Putamen (tissue), 1 donor: Measurements from ENCODE around the gene LAPTM5.
"Not testable (repeated sequence)": the region's sequence is repeated elsewhere in the genome, so short reads cannot be mapped to it uniquely, and the experiment has no call there.

Source experiments
- DNase-seq: peaks from one replicate; pipeline ENCODE4 v3.0.0-alpha.2; 2016; ENCODE audit warnings: low spot score

The LAPTM5 gene

GRCh38 chr1:30694280-30695175 is 63.0 kb downstream of the LAPTM5 start:
- no peak for DNase-seq

DNA sequence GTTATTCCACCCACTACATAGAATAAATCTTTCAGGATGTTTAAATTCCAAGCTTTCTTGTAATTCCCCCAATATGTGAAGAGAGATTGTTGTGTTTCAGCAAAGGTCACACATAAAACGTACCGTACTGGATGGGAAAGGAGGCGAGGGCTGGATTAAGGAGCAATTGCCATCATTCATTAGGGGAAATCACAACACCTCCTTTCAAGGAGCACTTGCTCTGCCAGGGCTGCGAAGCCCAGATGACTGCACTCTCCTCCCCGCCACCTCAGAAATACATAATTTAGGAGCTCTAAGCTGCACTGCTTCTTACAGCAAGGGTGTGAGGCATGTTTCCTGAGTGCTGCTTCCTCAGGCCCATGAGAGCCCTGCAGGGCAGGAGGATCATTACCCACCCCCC is 63.8 kb downstream of the LAPTM5 start:
- DNase-seq, result no peak

- no peak for DNase-seq
These were observed 64.2 kb downstream of the LAPTM5 start for GRCh38 chr1:30693366-30693765.

GRCh38 chr1:30692948-30693301 is 64.6 kb downstream of the LAPTM5 start:
- no peak for DNase-seq

DNA sequence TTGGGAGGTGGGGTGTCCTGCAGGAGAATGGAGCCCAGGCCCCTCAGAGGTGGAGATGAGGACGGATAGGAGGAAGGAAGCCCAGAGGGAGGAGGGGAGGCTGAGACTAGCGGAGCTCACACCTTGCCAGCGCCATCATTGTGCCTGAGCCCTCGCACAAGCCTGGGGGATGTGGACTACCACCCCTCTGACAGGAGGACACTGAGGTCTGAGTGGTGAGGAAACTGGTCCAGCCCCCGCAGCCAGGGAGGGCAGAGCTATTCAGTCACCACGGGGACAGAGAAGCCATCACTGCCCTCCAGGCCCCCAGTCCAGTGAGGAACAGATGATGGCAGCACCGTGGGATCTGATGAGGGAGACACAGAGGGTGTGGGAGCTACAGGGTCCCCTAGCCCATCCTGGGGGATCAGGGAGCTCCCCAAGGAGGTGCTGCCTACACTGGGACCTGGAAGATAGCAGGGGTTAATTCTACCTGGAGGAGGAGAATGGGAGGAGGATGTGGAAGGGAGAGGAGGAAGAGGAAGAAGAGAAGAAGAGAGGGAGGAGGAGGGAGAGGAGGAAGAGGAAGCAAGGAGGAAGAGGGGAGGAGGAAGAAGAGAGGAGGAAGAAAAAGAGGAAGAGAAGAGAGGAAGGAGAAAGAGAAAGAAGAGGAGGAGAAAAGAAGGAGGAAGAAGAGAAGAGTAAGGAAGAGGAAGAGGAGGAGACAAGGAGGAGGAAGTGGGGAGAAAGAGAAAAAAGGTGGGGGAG is 65.2 kb downstream of the LAPTM5 start:
- DNase-seq, result no peak

DNA sequence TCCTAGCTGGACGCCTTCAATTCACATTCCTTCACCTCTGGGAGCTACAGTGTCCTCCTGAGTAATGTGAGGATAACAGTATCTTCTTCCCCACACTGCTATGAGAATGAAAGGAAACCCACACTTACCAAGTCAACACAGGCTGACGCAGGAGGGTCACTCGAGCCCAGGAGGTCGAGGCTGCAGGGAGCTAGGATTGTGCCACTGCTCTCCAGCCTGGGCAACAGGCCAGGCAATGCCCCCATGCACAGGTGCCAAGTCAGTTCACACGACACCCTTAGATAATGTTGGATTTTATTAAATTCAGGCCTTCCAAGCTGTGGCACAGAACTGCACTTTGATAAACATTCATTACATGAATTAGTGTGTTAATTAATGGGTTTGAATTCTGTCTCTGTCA is 66.1 kb downstream of the LAPTM5 start:
- no peak for DNase-seq

DNA sequence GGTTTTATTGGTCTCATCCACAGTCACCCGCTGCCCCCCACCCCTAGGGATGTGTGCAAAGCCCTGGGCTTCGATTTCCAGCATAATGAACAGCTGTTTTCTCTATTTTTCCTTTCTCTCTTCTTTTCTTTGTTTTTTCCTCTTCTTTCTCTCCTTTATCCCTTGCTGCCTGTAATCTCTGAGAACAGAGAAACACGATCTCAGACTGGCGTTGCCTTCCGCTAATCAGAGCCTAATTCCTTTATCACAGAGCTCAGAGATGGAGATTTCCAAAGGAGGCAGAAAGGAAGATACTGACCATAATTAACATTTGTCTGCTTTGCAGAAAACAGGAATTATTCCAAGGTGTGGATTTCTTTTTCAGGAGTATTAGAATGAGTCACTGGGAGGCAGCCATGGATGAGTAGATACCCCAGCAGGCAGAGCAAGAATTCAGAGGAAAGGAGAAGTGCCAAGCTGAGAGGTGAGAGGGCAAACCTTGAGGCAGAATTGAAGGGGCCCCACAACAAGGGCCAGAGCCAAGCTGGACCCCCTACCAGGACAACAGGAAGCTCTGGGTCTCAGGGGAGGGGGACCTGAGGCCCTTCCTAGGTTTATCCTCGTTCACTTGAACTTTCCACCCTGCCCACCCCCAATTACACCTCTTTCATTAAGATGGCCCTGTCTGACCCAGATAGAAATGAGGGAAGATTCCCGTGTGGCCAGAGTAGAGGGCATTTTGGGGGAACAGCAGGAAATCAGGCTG is 67.5 kb downstream of the LAPTM5 start:
- DNase-seq, result no peak

DNA sequence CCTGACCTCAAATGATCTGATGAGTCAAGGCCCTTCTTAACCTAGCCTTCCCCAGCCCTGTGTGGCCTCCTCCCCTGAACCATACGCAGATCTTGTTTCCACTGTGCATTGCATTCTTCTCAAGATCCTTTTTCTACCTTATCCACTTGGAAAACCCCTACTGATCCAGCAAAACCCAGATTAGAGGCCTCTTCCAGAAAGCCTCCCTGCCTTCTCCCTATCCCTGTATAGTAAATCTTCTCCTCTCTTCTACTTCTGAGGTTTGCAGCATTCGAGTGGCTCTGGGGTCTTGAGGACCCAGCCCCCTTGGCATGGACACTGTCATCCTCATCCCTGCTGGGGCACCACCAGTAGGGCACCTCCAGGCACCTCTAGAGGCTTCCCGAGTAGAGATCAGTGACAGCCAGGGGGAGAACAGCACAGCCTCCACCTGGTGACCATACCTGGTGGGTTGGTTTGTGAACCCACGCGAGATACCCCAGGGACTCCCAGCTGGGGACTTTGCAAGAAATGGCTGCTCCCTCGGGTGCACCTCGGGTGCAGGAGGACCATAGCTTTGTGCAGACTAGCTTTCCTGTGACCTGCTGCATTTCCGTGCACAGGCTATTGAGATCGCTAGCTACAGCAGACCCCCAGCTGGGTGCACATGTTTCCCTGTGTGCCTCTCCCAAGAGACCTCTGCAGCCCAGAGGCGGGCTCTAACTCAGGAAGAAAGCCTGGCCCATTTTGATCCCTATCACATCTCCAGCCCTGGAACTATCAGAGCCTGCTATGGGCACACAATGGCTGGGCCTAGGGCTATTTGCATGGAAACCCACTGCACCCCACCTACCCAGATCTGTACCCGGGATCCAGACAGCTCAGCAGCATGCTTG is 68.4 kb downstream of the LAPTM5 start:
- DNase-seq, result no peak

- DNase-seq, result not testable (repeated sequence)
These were observed 69.1 kb downstream of the LAPTM5 start for GRCh38 chr1:30688516-30688915.

- DNase-seq, result no peak
These were observed 69.7 kb downstream of the LAPTM5 start for GRCh38 chr1:30687886-30688285.

DNA sequence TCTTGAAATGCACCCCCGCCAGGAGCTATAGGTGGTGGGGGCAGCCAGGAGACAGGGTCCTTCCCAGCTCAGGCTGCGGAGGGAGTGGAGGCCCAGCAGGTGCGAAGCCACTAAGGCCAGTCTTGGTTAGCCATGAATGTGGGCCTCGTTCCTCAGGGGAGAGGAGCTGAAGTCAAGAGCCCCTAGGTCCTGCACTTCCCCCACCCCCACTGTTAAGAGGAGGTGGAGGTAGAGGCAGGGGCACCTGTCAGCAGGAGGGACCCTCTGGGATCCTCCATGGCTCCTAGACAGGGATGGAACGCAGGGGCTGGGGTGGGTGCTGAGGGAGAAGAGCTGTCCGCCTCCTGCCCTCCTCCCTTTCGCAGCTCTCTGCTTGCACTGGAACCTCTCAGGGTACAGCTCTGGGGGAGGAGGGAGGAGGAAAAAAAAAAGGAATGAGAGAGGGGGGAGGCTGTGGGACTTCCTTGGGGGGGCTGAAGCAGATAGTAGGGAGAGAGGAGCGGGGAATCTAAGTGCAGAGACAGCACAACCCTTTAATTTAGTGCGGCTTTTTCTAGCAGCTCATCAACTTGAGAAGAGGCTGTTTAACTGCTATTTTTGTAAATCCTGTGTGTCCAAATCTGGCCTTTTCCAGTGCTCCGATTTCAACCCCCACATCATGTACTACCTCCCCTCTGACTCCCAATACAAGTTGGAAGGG is 71.2 kb downstream of the LAPTM5 start:
- DNase-seq, result no peak

- no peak for DNase-seq
These were observed 71.8 kb downstream of the LAPTM5 start for GRCh38 chr1:30685796-30686165.

DNA sequence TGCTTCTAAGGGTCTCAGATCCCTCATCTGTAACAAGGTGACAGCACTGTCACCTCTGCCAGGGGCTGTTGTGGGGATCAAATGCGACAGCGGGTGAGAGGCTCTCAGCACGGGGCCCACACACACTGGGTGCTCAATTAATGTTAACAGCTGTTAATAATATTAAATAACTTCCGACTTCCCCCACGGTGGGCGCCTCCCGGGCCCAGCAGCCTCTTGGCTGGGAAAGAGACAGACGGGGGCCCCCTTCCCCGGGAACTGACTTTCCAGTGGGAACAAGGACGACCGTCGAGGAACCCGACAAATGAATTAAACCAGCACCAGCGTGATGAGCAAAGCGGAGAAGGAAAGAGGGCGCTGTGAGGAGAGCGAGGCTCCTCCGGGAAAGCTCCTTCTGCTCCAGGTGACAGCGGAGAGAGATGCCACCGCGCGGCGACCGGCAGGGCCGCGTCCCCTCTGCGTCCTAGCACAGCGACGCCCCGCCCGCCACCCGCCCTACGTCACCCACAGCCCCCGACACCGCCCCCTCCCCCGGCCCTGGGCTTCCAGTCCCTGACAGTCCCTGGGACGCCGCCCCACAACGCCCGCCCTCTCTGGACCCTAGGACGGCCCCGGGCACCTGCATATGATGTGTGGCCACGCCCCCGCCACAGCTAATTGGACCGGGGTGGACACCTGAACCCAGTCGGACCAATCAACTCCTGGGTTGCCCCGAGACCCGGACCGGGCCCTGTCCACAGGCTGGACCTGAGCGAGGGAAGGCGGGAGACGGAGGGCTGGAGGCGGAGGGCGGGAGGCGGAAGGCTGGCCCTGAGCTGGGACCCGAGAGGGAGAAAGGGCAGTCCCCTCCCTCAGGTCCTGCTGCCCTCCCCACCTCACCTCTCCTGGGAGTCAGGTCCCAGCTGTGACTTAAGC is 72.4 kb downstream of the LAPTM5 start:
- no peak for DNase-seq

DNA sequence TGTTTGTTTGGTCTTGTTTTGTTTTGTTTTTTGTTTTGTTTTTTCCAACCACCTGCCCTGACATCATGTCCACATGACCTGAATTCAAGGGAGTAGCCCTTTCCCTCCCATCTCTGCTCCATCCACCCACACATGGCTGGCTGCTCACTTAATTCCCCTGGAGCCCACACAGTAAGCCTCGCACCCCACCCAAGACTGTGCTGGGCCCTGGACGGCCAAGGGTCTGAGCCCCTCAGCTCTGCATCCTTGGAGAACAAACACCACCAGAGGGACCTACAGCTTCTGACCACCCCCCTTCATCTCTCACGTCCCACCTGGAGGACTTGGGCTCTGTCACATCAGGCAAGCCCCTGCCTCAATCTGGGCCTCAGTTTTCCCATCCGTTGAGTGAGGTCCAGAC is 73.3 kb downstream of the LAPTM5 start:
- DNase-seq, result no peak

DNA sequence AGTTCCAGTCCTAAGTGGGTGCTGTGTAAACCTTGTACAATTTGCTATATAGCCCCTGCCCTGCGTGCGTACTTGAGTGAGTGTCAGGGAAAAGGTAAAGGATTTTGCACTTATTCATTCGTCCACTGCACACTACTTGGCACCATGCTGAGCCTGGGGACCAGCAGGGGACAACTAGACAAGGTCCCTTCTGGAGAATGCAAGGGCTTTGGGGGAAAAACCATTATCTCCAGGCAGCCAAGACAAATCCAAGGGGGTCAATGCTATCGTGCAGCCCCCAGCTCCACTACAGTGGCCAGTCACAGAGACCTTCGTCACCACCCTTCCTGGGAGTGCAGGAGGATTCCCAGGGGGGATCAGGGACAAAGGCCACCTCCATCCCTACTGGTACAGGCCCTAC is 73.9 kb downstream of the LAPTM5 start:
- DNase-seq, result no peak
